Spleen (tissue), 11 donors: ENCODE measurements around the gene SKIC8. TPM values are rescaled to one million over a fixed set of nuclear protein-coding genes. Genes with fewer than 3 reads are reported as not detected.

ENCODE experiments used
- DNase-seq: peaks from one replicate; pipeline ENCODE4 v3.0.0-alpha.2; 2020
- H3K27ac ChIP-seq, 8 donors: fragments of 200-600 bp; sonication (generic) in 7 of 8; 1 replicate in 4 of 8; 2 replicates in 4 of 8; pipeline versions ENCODE4 v1.5.0 to v1.8.0; 2016 to 2021; ENCODE audit warnings: inconsistent platforms in 4 of 8, mild to moderate bottlenecking in 4 of 8, moderate library complexity in 1 of 8
- H3K27me3 ChIP-seq, 7 donors: fragments of 200-600 bp; sonication (generic) in 6 of 7; replicated peaks in 1 of 7; 1 replicate in 4 of 7; 2 replicates in 3 of 7; pipeline versions ENCODE4 v1.5.0 to v1.8.0; 2016 to 2021; ENCODE audit warnings: inconsistent platforms in 3 of 7, mild to moderate bottlenecking in 1 of 7
- H3K36me3 ChIP-seq, 6 donors: fragments of 200-600 bp; sonication (generic) in 5 of 6; 1 replicate in 4 of 6; 2 replicates in 2 of 6; pipeline versions ENCODE4 v1.5.0 to v1.8.0; 2016 to 2021; ENCODE audit warnings: inconsistent platforms in 2 of 6
- H3K4me1 ChIP-seq, 6 donors: fragments of 200-600 bp; sonication (generic) in 5 of 6; 1 replicate in 3 of 6; 2 replicates in 3 of 6; pipeline versions ENCODE4 v1.5.0 to v1.8.0; 2016 to 2021; ENCODE audit warnings: inconsistent platforms in 3 of 6
- H3K4me3 ChIP-seq, 8 donors: fragments of 200-600 bp; sonication (generic) in 7 of 8; 1 replicate in 4 of 8; 2 replicates in 4 of 8; pipeline versions ENCODE4 v1.5.0 to v1.8.0; 2016 to 2021; ENCODE audit warnings: inconsistent platforms in 4 of 8, mild to moderate bottlenecking in 4 of 8, moderate library complexity in 2 of 8
- H3K9me3 ChIP-seq, 8 donors: fragments of 200-600 bp; sonication (generic) in 7 of 8; 1 replicate in 4 of 8; 2 replicates in 4 of 8; pipeline versions ENCODE4 v1.5.0 to v1.8.0; 2016 to 2021; ENCODE audit warnings: inconsistent platforms in 4 of 8
- CTCF ChIP-seq, 11 experiments: fragments of 200-600 bp in 7 of 11; fragments of 450-650 bp in 4 of 11; sonication (generic) in 4 of 11; IDR thresholded peaks in 8 of 11; conservative IDR thresholded peaks in 3 of 11; 1 replicate in 7 of 11; 2 replicates in 4 of 11; pipeline versions ENCODE4 v1.4.0 to v1.8.0; 2016 to 2021; ENCODE audit warnings: antibody characterized with exemption in 11 of 11, inconsistent platforms in 4 of 11, mild to moderate bottlenecking in 1 of 11
- POLR2A ChIP-seq, 3 donors: fragments of 450-650 bp; IDR thresholded peaks; one replicate each; pipeline ENCODE4 v1.5.1; 2017; ENCODE audit warnings: antibody characterized with exemption in 3 of 3, mild to moderate bottlenecking in 1 of 3
- POLR2AphosphoS5 ChIP-seq, 3 donors: sonication (generic); formaldehyde crosslinking; IDR thresholded peaks; one replicate each; pipeline ENCODE4 v1.5.1; 2017; ENCODE audit warnings: antibody characterized with exemption in 3 of 3
- WGBS, 5 donors: extraction: QIAGEN DNeasy Blood & Tissue Kit in 3 of 5; methylation state at CpG; one replicate each; pipeline versions ENCODE4 v1.1.5 to v1.1.7; 2013 to 2018; 5-methylcytosine and 5-hydroxymethylcytosine counted together
- intact Hi-C: fragments of 100-400 bp; cut with DNase I; formaldehyde crosslinking; loops from one replicate; pipeline ENCODE4 v1.15.0; 2023; ENCODE audit warnings: low total_unique reads
- polyA plus RNA-seq, 3 donors: library from polyadenylated mRNA; stranded (reverse); fragments of 200-250 nt; gene quantifications; one replicate each; pipeline ENCODE4 v1.2.1, GENCODE V29; 2013
- total RNA-seq, 7 donors: library from RNA; depleted of rRNA in 3 of 7; stranded (reverse); fragments of >200 nt in 3 of 7; fragmentation: NEBNext Ultra II Directional in 4 of 7; extraction: Animal tissue kit (Norgen Biotek cat#: 25700) in 4 of 7; gene quantifications; one replicate each; pipeline versions ENCODE4 v1.1.0 to v1.2.1, GENCODE V29; 2016 to 2021
- donor health status: healthy with polysubstance abuse.
- donor health status: DM: no; HTN: no; CAD: no; lungs with moderate emphysema.
- donor health status: DM: no; HTN: no; CAD: no.
- donor health status: Bipolar disorder and iron deficiency.
- donor health status: healthy.
- donor health status: DM: no; HTN: no; CAD: no.
- donor health status: DM: yes; HTN: yes; CAD: no.

The SKIC8 gene
- total and polyA plus RNA-seq, 10 donors: 33.3 to 60.6 (median 41.7) TPM

GRCh38 chr15:78334845-78335244, 35.4 kb upstream of the SKIC8 start:
- WGBS, 5 donors: 86 to 99% (median 89%) methylated on average over 3 of the region's 3 CpGs
- intact Hi-C loops: no loop called here
- Histone ChIP-seq H3K27me3 (peaks cover 0 to 42% (median 12%) of the 10 kb centered on the region in 7 donors), H3K36me3 (no peaks in the 10 kb centered on the region), H3K4me3 (no peak overlapping the region), H3K27ac (no peak overlapping the region), H3K9me3 (no peaks in the 10 kb centered on the region), H3K4me1 (peaks cover 0 to 6% (median 3%) of the 10 kb centered on the region in 6 donors)
- no peak for DNase-seq
- TF ChIP-seq POLR2A (IDR thresholded peaks at IDR 0.05) (no peak), CTCF (IDR thresholded peaks at IDR 0.05 in 8 of 11, conservative IDR thresholded peaks at IDR 0.05 in 3 of 11) (no peak), POLR2AphosphoS5 (IDR thresholded peaks at IDR 0.05) (no peak)

GRCh38 chr15:78329625-78330024, 30.2 kb upstream of the SKIC8 start:
- Histone ChIP-seq H3K4me3 (no peak overlapping the region), H3K27ac (no peak overlapping the region), H3K9me3 (no peaks in the 10 kb centered on the region), H3K27me3 (no peaks in the 10 kb centered on the region), H3K36me3 (no peaks in the 10 kb centered on the region), H3K4me1 (peaks cover 0 to 9% (median 2%) of the 10 kb centered on the region in 6 donors)
- 25 to 48% (median 28%) methylated on average over 4 of the region's 4 CpGs for WGBS, 5 donors
- intact Hi-C loops: no loop called here
- DNase-seq: no peak
- no peak for TF ChIP-seq CTCF (IDR thresholded peaks at IDR 0.05 in 8 of 11, conservative IDR thresholded peaks at IDR 0.05 in 3 of 11)
- TF ChIP-seq POLR2AphosphoS5 (IDR thresholded peaks at IDR 0.05): no peak
- TF ChIP-seq POLR2A (IDR thresholded peaks at IDR 0.05): no peak

- DNase-seq: no peak
- intact Hi-C loops: no loop called here
- 31 to 74% (median 52%) methylated on average over 1 of the region's 1 CpG for WGBS, 5 donors
- Histone ChIP-seq H3K4me1 (peaks cover 0 to 19% (median 2%) of the 10 kb centered on the region in 6 donors), H3K9me3 (no peaks in the 10 kb centered on the region), H3K4me3 (no peak overlapping the region), H3K27me3 (peaks cover 0 to 3% (median 0%) of the 10 kb centered on the region in 7 donors), H3K27ac (peak overlapping the region in 5 of 8 donors; percentile 31 to 56 (median 40)), H3K36me3 (no peaks in the 10 kb centered on the region)
- TF ChIP-seq POLR2A (IDR thresholded peaks at IDR 0.05) (no peak), POLR2AphosphoS5 (IDR thresholded peaks at IDR 0.05) (peak in 1 of 3 donors; percentile 47), CTCF (IDR thresholded peaks at IDR 0.05 in 8 of 11, conservative IDR thresholded peaks at IDR 0.05 in 3 of 11) (no peak)
These were observed 28.1 kb upstream of the SKIC8 start for GRCh38 chr15:78327466-78327865.

- Histone ChIP-seq H3K4me1 (peaks cover 0 to 27% (median 2%) of the 10 kb centered on the region in 6 donors), H3K4me3 (no peak overlapping the region), H3K36me3 (no peaks in the 10 kb centered on the region), H3K9me3 (no peaks in the 10 kb centered on the region), H3K27ac (peak overlapping the region in 3 of 8 donors; percentile 3 to 33 (median 30)), H3K27me3 (peaks cover 0 to 3% (median 0%) of the 10 kb centered on the region in 7 donors)
- TF ChIP-seq CTCF (IDR thresholded peaks at IDR 0.05 in 8 of 11, conservative IDR thresholded peaks at IDR 0.05 in 3 of 11) (no peak), POLR2AphosphoS5 (IDR thresholded peaks at IDR 0.05) (peak in 1 of 3 donors; percentile 16), POLR2A (IDR thresholded peaks at IDR 0.05) (no peak)
- no peak for DNase-seq
- 68 to 83% (median 80%) methylated on average over 6 to 7 of the region's 7 CpGs for whole genome bisulfite sequencing, 5 donors
- intact Hi-C loops: no loop called here
These were observed 25.9 kb upstream of the SKIC8 start for GRCh38 chr15:78325092-78325843.
